ENCODE measurements around the gene PLA2G2E. TPM values are rescaled to one million over a fixed set of nuclear protein-coding genes. Genes with fewer than 3 reads are reported as not detected.

Gene PLA2G2E
- polyA plus RNA-seq, 1 of the 3 experiments (the other 2 are of a cell fraction): not detected

GRCh38 chr1:19901653-19902052 lies 21.8 kb downstream of the PLA2G2E start (continued):
- TF ChIP-seq USF1 (IDR thresholded peaks at IDR 0.05; ENCODE audit: borderline replicate concordance, low read depth) (no peak), RFX5 (IDR thresholded peaks at IDR 0.05; ENCODE audit: low read length) (no peak)

- no peaks in the 10 kb centered on the region for H3K27me3 ChIP-seq (ENCODE audit: insufficient read depth)
- no peaks in the 10 kb centered on the region for H3F3A ChIP-seq (replicated peaks; ENCODE audit: insufficient read depth)
- ChIA-PET CTCF (interaction anchor here (0.8 to 2.4 kb wide), 2 partner anchors 12 to 24 kb away, joined by 3 to 12 read pairs; partner anchors contain the start of gene OTUD3), POLR2A (no interaction called here)
- H3K36me3 ChIP-seq (replicated peaks in 1 of 2; ENCODE audit: control insufficient read depth in 1 of 2, insufficient read depth in 2 of 2, low read length in 1 of 2): peaks cover 39 to 75% of the 10 kb centered on the region in 2 experiments
- TF ChIP-seq RFX5 (IDR thresholded peaks at IDR 0.05; ENCODE audit: low read length) (no peak), MEF2A (IDR thresholded peaks at IDR 0.05; ENCODE audit: borderline replicate concordance, low read depth) (no peak), USF1 (IDR thresholded peaks at IDR 0.05; ENCODE audit: borderline replicate concordance, low read depth) (no peak), CTCF (IDR thresholded peaks at IDR 0.05) (no peak), FOXM1 (IDR thresholded peaks at IDR 0.05; ENCODE audit: low read depth) (no peak), EP300 (IDR thresholded peaks at IDR 0.05; ENCODE audit: borderline replicate concordance in 1 of 2, low read depth in 1 of 2, low read length in 1 of 2) (no peak), IRF3 (IDR thresholded peaks at IDR 0.05; ENCODE audit: low read depth, low read length) (no peak), NFIC (IDR thresholded peaks at IDR 0.05; ENCODE audit: borderline replicate concordance) (no peak), TEAD4 (IDR thresholded peaks at IDR 0.05; ENCODE audit: borderline replicate concordance, insufficient read depth) (no peak), TAF1 (IDR thresholded peaks at IDR 0.05; ENCODE audit: borderline replicate concordance, low read depth, low read length) (no peak), GATA2 (CRISPR knock-in tag; IDR thresholded peaks at IDR 0.05) (no peak), RXRA (IDR thresholded peaks at IDR 0.05; ENCODE audit: borderline replicate concordance, low read depth) (no peak), PBX3 (IDR thresholded peaks at IDR 0.05) (no peak), YY1 (IDR thresholded peaks at IDR 0.05; ENCODE audit: low read depth) (no peak)
- DNase-seq: no peak
- H3K4me2 ChIP-seq: no peak overlapping the region
- H3K79me2 ChIP-seq (ENCODE audit: insufficient read depth): peaks cover 47% of the 10 kb centered on the region
- H3K9ac ChIP-seq: no peak overlapping the region
- no peak overlapping the region for H3K4me3 ChIP-seq (ENCODE audit: low read depth in 2 of 2, low read length in 1 of 2)
- H3K27ac ChIP-seq (ENCODE audit: low read depth in 2 of 2, low read length in 1 of 2): no peak overlapping the region
- no peak overlapping the region for H2AFZ ChIP-seq (ENCODE audit: low read depth)
- H3K9me2 ChIP-seq: no peaks in the 10 kb centered on the region
- H3K9me3 ChIP-seq: no peaks in the 10 kb centered on the region
- no peaks in the 10 kb centered on the region for H3K4me1 ChIP-seq (ENCODE audit: control insufficient read depth in 1 of 2, insufficient read depth in 2 of 2, low read depth in 1 of 2, low read length in 1 of 2)
- peaks cover 27% of the 10 kb centered on the region; the same call in 1 of the 2 replicates for H4K20me1 ChIP-seq (ENCODE audit: insufficient read depth)
- 94% methylated on average over 5 of the region's 5 CpGs for WGBS (ENCODE audit: low lambda C conversion rate)
Measured at GRCh38 chr1:19894218-19894617, 29.2 kb downstream of the PLA2G2E start.

All from SK-N-SH (cell line).